HCT116 (cell line): ENCODE measurements around the gene RCE1. TPM values are rescaled to one million over a fixed set of nuclear protein-coding genes. Genes with fewer than 3 reads are reported as not detected.

Source experiments
- ATAC-seq: fragments of 200-7000 bp; cut with Tn5 transposase; 2 replicates; pipeline ENCODE4 v1.9.1; 2020; ENCODE audit warnings: mild to moderate bottlenecking, moderate library complexity
- BruUV-seq: library from RNA; stranded (reverse); fragments of 400-500 nt; replicated peaks from 2 replicates; lab custom pipeline; 2021; lab: Mats Ljungman, UMichigan
- CTCF ChIA-PET: fragments of 300-600 bp; sonication (Branson Sonifier 250); formaldehyde crosslinking; loops from one replicate; lab custom pipeline; 2021; ENCODE audit warnings: antibody characterized with exemption; lab: Charles Lee
- POLR2A ChIA-PET: fragments of 300-600, 350-600 bp; sonication (Branson Sonifier 250); formaldehyde crosslinking; loops from one replicate; lab custom pipeline; 2021; ENCODE audit warnings: antibody characterized with exemption; lab: Charles Lee
- RAD21 ChIA-PET, 2 experiments: fragments of 300-600 bp; sonication (Branson Sonifier 250); formaldehyde crosslinking; loops; one replicate each; lab custom pipeline; 2023; ENCODE audit warnings: low total read pairs in 2 of 2; ENCODE audit not compliant: uncharacterized antibody in 2 of 2, unreplicated experiment in 2 of 2, low non-redundant PET in 1 of 2; lab: Charles Lee
- DNase-seq: peaks from one replicate; pipeline ENCODE4 v3.0.0-alpha.2; 2010; ENCODE audit warnings: low read depth, low spot score
- H2AFZ ChIP-seq: fragments of 200-600 bp; shearing (Covaris generic), sonication (generic); 2 replicates; pipeline ENCODE4 v1.6.1; 2017; ENCODE audit warnings: low read depth, mixed run types, mixed read lengths, antibody characterized with exemption, low read length; ENCODE audit not compliant: poor library complexity, severe bottlenecking
- H3K27ac ChIP-seq: 2 replicates; pipeline ENCODE4 v1.5.1; 2012; ENCODE audit warnings: low read depth, low read length
- H3K27me3 ChIP-seq: fragments of 200-600 bp; sonication (generic); 2 replicates; pipeline ENCODE4 v1.6.1; 2016; ENCODE audit warnings: mixed run types, low read length, mixed read lengths; ENCODE audit not compliant: insufficient read depth
- H3K36me3 ChIP-seq, 2 experiments: fragments of 200-500 bp in 1 of 2; fragments of 200-600 bp in 1 of 2; sonication (Bioruptor generic) in 1 of 2; sonication (generic) in 1 of 2; 2 replicates each; pipeline versions ENCODE4 v1.5.1 to v1.6.1; 2014 to 2016; ENCODE audit warnings: low read length in 2 of 2, inconsistent platforms in 1 of 2, mixed read lengths in 1 of 2, mixed run types in 1 of 2; ENCODE audit not compliant: insufficient read depth in 2 of 2, control insufficient read depth in 1 of 2
- H3K4me1 ChIP-seq, 2 experiments: fragments of 200-600 bp in 1 of 2; sonication (generic) in 1 of 2; 2 replicates each; pipeline versions ENCODE4 v1.5.1 to v1.6.1; 2012 to 2017; ENCODE audit warnings: low read length in 2 of 2, inconsistent platforms in 1 of 2, mild to moderate bottlenecking in 1 of 2, mixed read lengths in 1 of 2, mixed run types in 1 of 2, moderate library complexity in 1 of 2; ENCODE audit not compliant: insufficient read depth in 2 of 2, control insufficient read depth in 1 of 2
- H3K4me2 ChIP-seq: fragments of 200-600 bp; sonication (generic); 2 replicates; pipeline ENCODE4 v1.6.1; 2017; ENCODE audit warnings: mixed run types, low read length, mixed read lengths
- H3K4me3 ChIP-seq, 2 experiments: fragments of 200-600 bp in 1 of 2; sonication (generic) in 1 of 2; replicated peaks in 1 of 2; 2 replicates each; pipeline ENCODE4 v1.5.1; 2011 to 2016; ENCODE audit warnings: low read length in 2 of 2, control low read depth in 1 of 2, low read depth in 1 of 2, mild to moderate bottlenecking in 1 of 2, mixed read lengths in 1 of 2, mixed run types in 1 of 2
- H3K79me2 ChIP-seq: fragments of 200-600 bp; sonication (generic); 2 replicates; pipeline ENCODE4 v1.6.1; 2017; ENCODE audit warnings: mild to moderate bottlenecking, mixed run types, low read length, moderate library complexity, mixed read lengths; ENCODE audit not compliant: insufficient read depth
- H3K9ac ChIP-seq: fragments of 200-600 bp; sonication (generic); 2 replicates; pipeline ENCODE4 v1.6.1; 2016; ENCODE audit warnings: low read length, mixed read lengths
- H3K9me2 ChIP-seq: fragments of 200-600 bp; sonication (generic), shearing (Covaris generic); 2 replicates; pipeline ENCODE4 v1.6.1; 2017; ENCODE audit warnings: mixed run types, mild to moderate bottlenecking, moderate library complexity; ENCODE audit not compliant: insufficient read depth
- H3K9me3 ChIP-seq, 2 experiments: fragments of 200-500 bp in 1 of 2; fragments of 200-600 bp in 1 of 2; sonication (Bioruptor generic) in 1 of 2; sonication (generic) in 1 of 2; 2 replicates each; pipeline ENCODE4 v1.6.1; 2014 to 2017; ENCODE audit warnings: low read length in 2 of 2, mixed read lengths in 2 of 2, inconsistent platforms in 1 of 2, low read depth in 1 of 2, mild to moderate bottlenecking in 1 of 2, mixed run types in 1 of 2, moderate library complexity in 1 of 2; ENCODE audit not compliant: control insufficient read depth in 1 of 2, insufficient read depth in 1 of 2
- H4K20me1 ChIP-seq: fragments of 200-600 bp; sonication (generic), shearing (Covaris generic); 2 replicates; pipeline ENCODE4 v1.6.1; 2017; ENCODE audit warnings: mixed run types, mild to moderate bottlenecking, moderate library complexity; ENCODE audit not compliant: insufficient read depth
- CEBPB ChIP-seq: IDR thresholded peaks from 2 replicates; pipeline ENCODE4 v1.6.1; 2012; ENCODE audit warnings: low read depth
- EGR1 ChIP-seq: IDR thresholded peaks from 2 replicates; pipeline ENCODE4 v1.6.1; 2012; ENCODE audit warnings: low read depth
- FOSL1 ChIP-seq: IDR thresholded peaks from 2 replicates; pipeline ENCODE4 v1.6.1; 2012; ENCODE audit warnings: low read depth
- JUND ChIP-seq: IDR thresholded peaks from 2 replicates; pipeline ENCODE4 v1.6.1; 2012
- POLR2A ChIP-seq: IDR thresholded peaks from 2 replicates; pipeline ENCODE4 v1.7.0; 2011; ENCODE audit warnings: borderline replicate concordance; ENCODE audit not compliant: insufficient read depth, insufficient read length; ENCODE audit errors: extremely low read depth
- RAD21 ChIP-seq: IDR thresholded peaks from 2 replicates; pipeline ENCODE4 v1.6.1; 2012; ENCODE audit warnings: low read depth, mild to moderate bottlenecking
- SIN3A ChIP-seq: IDR thresholded peaks from 2 replicates; pipeline ENCODE4 v1.6.1; 2012; ENCODE audit warnings: low read depth
- SP1 ChIP-seq: IDR thresholded peaks from 2 replicates; pipeline ENCODE4 v1.6.1; 2012; ENCODE audit warnings: low read depth
- TCF7L2 ChIP-seq: IDR thresholded peaks from 2 replicates; pipeline ENCODE4 v1.7.0; 2011; ENCODE audit warnings: borderline replicate concordance, inconsistent platforms; ENCODE audit not compliant: insufficient read depth, insufficient read length; ENCODE audit errors: extremely low read depth
- ZFX ChIP-seq: fragments of 450-650 bp; IDR thresholded peaks from 2 replicates; pipeline ENCODE4 v1.6.1; 2017
- intact Hi-C: fragments of 100-400 bp; cut with micrococcal nuclease; formaldehyde crosslinking; loops from 2 replicates; pipeline ENCODE4 v1.10.0; 2022
- total RNA-seq: library from RNA; stranded (reverse); gene quantifications from one replicate; pipeline ENCODE4 v1.2.1, GENCODE V29; 2021; ENCODE audit not compliant: unreplicated experiment

RCE1 gene
- total RNA-seq, 1 experiment from 2014 or later = 35.3 TPM

DNA sequence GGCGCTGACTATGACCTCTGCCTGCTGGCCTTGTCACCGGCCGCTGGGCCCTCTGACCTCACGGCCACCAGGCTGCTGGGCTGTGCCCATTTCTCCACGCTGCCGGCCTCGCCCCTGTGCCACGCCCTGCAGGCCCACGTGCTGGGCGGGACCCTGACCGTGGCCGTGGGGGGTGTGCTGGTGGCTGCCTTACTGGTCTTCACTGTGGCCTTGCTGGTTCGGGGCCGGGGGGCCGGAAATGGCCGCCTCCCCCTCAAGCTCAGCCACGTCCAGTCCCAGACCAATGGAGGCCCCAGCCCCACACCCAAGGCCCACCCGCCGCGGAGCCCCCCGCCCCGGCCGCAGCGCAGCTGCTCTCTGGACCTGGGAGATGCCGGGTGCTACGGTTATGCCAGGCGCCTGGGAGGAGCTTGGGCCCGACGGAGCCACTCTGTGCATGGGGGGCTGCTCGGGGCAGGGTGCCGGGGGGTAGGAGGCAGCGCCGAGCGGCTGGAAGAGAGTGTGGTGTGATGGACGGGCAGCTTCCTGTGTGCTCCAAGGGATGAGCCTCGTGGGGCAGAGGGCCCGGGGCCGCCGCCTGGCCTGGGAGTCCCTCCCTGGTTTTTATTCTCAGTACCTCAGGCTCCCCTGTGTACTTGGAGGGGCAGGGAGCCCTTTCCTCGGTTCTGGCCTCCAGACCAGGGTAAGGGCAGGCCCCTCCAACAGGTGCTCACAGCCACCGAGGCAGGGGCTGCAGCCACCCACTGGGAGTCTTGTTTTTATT lies 16.6 kb downstream of the RCE1 start:
- H3K4me2 ChIP-seq = no peak overlapping the region
- peaks cover 11 to 22% of the 10 kb centered on the region in 2 experiments for H3K4me1 ChIP-seq
- H3K9me2 ChIP-seq = no peaks in the 10 kb centered on the region
- no peak overlapping the region for H3K9ac ChIP-seq
- no peak overlapping the region; the same call in 1 of the 2 replicates for H3K27ac ChIP-seq
- ChIA-PET CTCF (no interaction called here), RAD21 (no interaction called here), POLR2A (no interaction called here)
- TF ChIP-seq RAD21 (no peak), TCF7L2 (no peak)
- peaks cover 23% of the 10 kb centered on the region for H3K79me2 ChIP-seq
- no peaks in the 10 kb centered on the region for H3K27me3 ChIP-seq
- no peak for ATAC-seq
- H2AFZ ChIP-seq = no peak overlapping the region
- BruUV-seq = no TSS peak
- H3K9me3 ChIP-seq = no peaks in the 10 kb centered on the region
- H3K36me3 ChIP-seq = peaks cover 0 to 4% of the 10 kb centered on the region in 2 experiments; a peak in 1 of 4 replicates
- intact Hi-C loops = no loop called here
- H4K20me1 ChIP-seq = no peaks in the 10 kb centered on the region
- no peak overlapping the region for H3K4me3 ChIP-seq
- no peak for DNase-seq

DNA sequence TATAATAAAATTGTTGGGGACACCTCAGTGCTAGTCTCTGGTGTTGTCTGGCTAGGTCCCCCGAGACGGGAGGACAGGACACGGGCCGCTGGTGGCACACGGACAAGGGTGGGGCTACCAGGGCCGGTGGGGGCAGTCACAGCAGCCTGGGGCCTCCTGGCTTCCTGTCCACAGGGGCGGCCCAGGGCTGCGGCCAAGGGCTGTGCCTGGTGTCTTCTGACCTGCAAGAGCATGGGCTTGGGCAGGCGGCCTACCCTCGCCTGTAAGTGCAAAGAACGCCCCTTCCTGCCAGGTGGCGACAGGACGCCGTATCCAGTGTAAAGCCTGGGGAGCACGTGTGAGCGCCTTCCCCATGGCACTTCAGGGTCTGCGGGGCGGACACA lies 17.2 kb downstream of the RCE1 start:
- POLR2A ChIA-PET = no interaction called here
- H3K4me2 ChIP-seq = no peak overlapping the region
- CTCF ChIA-PET = no interaction called here
- H2AFZ ChIP-seq = no peak overlapping the region
- BruUV-seq = no TSS peak
- no peak overlapping the region for H3K27ac ChIP-seq
- no peak for ATAC-seq
- H3K36me3 ChIP-seq = peaks cover 0 to 4% of the 10 kb centered on the region in 2 experiments; a peak in 1 of 4 replicates
- H3K9me3 ChIP-seq = no peaks in the 10 kb centered on the region
- H3K4me1 ChIP-seq = peaks cover 6 to 16% of the 10 kb centered on the region in 2 experiments
- peaks cover 23% of the 10 kb centered on the region for H3K79me2 ChIP-seq
- DNase-seq = no peak
- RAD21 ChIA-PET = no interaction called here
- H4K20me1 ChIP-seq = no peaks in the 10 kb centered on the region
- H3K9me2 ChIP-seq = no peaks in the 10 kb centered on the region
- TF ChIP-seq JUND (no peak), FOSL1 (no peak), POLR2A (no peak), CEBPB (no peak), EGR1 (no peak), SP1 (no peak), SIN3A (no peak), ZFX (no peak)
- TF ChIP-seq, all 23 proteins: peak for 0
- intact Hi-C loops = no loop called here
- Histone ChIP-seq H3K4me3 (no peak overlapping the region), H3K9ac (no peak overlapping the region), H3K27me3 (no peaks in the 10 kb centered on the region)
